ENCODE data around the gene DNAH1.

The DNAH1 gene

DNA sequence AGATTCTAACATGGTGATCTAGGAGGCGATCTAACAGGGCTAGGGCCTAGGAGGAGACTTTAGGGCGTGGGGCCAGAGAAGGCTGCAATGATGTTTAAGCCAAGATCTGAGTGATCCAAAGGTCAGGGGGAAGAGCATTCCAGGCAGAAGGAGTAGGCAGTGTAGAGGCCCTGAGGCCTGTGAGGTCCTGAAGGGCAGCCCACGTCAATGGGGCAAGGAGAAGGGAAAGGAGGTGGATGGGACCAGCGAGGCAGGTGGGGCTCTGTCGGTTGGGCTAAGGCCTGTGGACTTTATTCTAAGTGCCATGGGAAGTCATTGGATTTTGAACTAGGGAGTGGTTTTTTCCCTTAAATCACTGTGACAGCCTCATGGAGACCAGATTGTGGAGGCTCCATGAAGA, 10.2 kb upstream of the DNAH1 start:
- DNase-seq, result no peak
- in situ Hi-C loops (cut with MboI; ENCODE audit: low pct_unique_long_range_greater_than_20kb, low sequenced_read_pairs), result no loop called here

GRCh38 chr3:52306978-52307377, 9.1 kb upstream of the DNAH1 start:
- no peak for DNase-seq
- in situ Hi-C loops (cut with MboI; ENCODE audit: low pct_unique_long_range_greater_than_20kb, low sequenced_read_pairs), result no loop called here

GRCh38 chr3:52308308-52308707, 7.8 kb upstream of the DNAH1 start:
- in situ Hi-C loops (cut with MboI; ENCODE audit: low pct_unique_long_range_greater_than_20kb, low sequenced_read_pairs), result no loop called here
- no peak for DNase-seq

- no peak for DNase-seq
- in situ Hi-C loops (cut with MboI; ENCODE audit: low pct_unique_long_range_greater_than_20kb, low sequenced_read_pairs), result no loop called here
Observed at GRCh38 chr3:52310861-52311575, 5.1 kb upstream of the DNAH1 start.

DNA sequence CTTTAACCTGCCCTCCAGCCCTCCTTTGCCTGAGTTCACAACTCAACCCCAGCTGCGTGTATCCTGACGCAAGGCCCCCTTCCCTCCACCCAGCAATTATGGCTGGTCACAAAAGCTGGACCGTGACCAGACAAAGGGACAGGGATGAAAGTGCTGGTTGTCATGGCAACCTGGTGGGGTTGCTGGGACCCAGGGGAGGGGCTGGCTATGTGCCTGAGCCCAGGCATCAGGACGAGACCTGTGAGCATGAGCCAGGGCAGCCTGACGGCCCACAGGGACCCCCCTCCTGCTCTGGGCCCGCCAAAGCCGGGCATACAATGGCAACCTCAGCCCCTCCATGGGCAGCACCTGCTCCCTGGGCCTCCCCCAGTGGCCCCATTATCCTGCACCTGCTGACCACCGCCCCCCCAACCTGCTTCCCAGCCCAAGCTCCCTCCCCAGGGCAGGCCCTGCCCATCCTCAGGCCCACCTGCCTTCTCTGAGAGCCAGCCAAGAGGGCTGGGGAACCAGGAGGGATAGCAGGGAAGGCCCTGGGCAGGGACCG, 4.5 kb upstream of the DNAH1 start:
- in situ Hi-C loops (cut with MboI; ENCODE audit: low pct_unique_long_range_greater_than_20kb, low sequenced_read_pairs), result no loop called here
- no peak for DNase-seq

DNA sequence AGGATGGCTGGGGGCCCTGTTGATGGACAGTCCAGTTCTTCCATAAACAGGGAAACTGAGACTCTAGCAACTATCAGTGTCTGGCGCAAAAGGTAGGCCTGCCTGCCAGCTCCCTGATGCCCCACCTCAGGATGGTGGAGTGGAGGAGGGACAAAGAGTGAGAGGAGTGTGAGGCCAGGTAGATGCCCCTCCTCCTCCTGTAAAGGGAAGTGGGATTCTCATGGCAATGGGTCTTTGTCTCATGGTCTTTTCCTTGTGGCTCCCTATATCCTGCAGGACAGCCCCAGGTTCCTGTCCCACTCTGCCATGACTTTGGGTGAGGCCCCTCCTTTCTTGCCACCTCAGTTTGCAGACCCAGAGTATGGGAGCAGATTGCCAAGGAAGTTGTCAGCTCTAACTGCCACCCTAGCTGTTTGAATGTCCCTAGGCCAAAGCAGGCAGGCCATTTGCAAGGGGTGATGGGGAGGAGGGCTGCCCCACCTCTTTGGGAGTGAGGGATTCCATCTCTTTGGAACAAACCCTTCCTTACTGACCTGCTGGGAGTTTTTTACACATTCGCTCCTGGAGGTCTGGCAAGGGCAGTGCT, 2.8 kb upstream of the DNAH1 start:
- DNase-seq, result no peak
- in situ Hi-C loops (cut with MboI; ENCODE audit: low pct_unique_long_range_greater_than_20kb, low sequenced_read_pairs), result no loop called here

- in situ Hi-C loops (cut with MboI; ENCODE audit: low pct_unique_long_range_greater_than_20kb, low sequenced_read_pairs), result no loop called here
- DNase-seq, result no peak
Observed at GRCh38 chr3:52313774-52314188, 2.3 kb upstream of the DNAH1 start.

- DNase-seq, result no peak
- in situ Hi-C loops (cut with MboI; ENCODE audit: low pct_unique_long_range_greater_than_20kb, low sequenced_read_pairs), result no loop called here
Observed at GRCh38 chr3:52314489-52314888, 1.6 kb upstream of the DNAH1 start.

DNA sequence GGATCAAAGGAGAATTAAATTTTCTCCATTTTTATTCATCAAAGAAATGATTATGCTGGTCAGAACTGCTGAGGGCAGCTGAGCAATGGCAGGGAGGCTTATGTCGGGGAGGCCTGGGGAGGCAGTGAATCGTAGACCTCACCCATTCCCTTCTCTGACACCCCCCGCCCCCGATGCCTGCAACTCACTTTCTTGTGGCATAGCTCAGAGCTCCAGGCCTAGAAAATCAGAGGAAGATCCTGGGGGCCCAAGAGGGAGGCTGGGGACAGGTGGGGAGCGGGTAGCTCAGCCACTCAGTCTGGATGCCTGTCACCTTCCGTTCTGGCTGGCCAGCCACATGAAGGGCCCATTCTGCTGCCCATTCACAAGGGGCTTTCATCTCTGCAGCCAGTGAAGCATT, 1.1 kb upstream of the DNAH1 start:
- DNase-seq, result no peak
- in situ Hi-C loops (cut with MboI; ENCODE audit: low pct_unique_long_range_greater_than_20kb, low sequenced_read_pairs), result no loop called here

- no peak for DNase-seq
Observed at GRCh38 chr3:52317208-52318000, 1.3 kb downstream of the DNAH1 start.

GRCh38 chr3:52318186-52318816, 2.2 kb downstream of the DNAH1 start:
- in situ Hi-C loops (cut with MboI; ENCODE audit: low pct_unique_long_range_greater_than_20kb, low sequenced_read_pairs), result no loop called here
- DNase-seq, result no peak

More at GRCh38 chr3:52317208-52318000, 1.3 kb downstream of the DNAH1 start:
- in situ Hi-C loops (cut with MboI; ENCODE audit: low pct_unique_long_range_greater_than_20kb, low sequenced_read_pairs), result no loop called here

DNA sequence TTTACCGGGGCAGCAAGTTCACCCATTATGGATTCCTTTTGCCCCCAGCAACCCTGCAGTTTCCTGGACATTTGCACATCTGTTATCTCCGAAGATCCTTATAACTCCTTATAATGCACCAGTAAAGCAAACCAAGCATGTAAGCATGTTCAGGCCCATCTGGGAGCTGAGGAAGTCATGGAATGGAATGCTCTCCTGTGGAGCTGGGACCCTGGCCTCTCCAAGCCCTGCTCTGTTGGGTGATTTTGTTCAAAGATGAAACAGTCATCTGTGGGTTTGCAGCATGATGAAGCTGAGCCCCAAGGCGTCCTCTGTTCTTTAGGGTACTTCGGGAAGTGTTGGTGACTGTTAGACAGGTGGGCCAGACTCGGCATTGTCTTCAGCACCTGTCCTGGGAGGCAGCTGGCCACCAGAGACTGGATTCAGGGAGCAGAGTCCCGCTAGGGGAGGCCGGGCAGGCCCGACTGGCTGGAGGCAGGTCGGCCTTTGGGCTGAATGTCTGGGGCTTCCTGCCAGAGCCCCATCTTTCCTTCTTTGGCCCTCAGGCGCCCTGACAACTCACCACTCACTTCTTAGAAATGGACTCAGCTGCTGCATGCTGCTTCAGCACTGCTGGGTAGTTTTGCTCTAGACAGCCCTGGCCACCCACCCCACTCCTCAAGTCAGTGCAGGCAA, 3.9 kb downstream of the DNAH1 start:
- in situ Hi-C loops (cut with MboI; ENCODE audit: low pct_unique_long_range_greater_than_20kb, low sequenced_read_pairs), result no loop called here
- DNase-seq, result no peak

DNA sequence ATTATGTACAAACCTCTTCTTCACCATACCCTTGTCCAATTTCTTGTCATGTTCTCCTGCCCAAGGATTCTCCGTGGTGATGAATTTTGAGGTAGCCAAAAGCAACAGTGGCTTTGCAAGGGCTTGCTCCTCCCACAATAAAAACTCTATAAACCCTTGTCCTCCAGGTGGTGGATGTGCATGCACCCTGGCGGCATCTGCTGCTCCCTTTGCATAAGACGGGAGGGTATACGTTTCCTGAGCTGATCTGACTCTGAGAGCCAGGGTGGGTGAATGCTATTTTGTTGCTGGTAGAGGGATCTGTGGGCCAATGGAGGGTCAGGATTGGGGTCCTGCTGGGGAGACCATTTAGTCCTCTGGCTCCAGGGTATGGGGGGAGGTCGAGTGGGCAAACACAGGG, 5.4 kb downstream of the DNAH1 start:
- in situ Hi-C loops (cut with MboI; ENCODE audit: low pct_unique_long_range_greater_than_20kb, low sequenced_read_pairs), result no loop called here
- no peak for DNase-seq

DNA sequence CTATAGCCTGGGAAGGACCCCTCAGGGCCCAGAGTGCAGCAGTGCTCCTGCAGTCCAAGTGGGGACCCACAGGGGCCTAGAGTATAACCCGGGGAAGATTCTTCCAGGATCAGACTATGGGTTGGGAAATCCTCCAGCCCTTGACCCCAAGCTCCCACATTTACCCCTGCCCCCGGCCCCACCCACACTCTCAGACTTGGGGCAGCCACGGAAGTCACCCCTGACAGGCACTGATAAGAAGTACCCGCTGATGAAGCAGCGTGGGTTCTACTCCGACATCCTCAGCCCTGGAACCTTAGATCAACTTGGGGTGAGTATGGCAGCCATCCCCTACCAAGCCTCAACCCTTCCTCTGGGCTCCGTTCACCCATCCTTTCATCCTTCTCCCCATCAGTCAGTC, 6.3 kb downstream of the DNAH1 start:
- no peak for DNase-seq
- in situ Hi-C loops (cut with MboI; ENCODE audit: low pct_unique_long_range_greater_than_20kb, low sequenced_read_pairs), result no loop called here

DNA sequence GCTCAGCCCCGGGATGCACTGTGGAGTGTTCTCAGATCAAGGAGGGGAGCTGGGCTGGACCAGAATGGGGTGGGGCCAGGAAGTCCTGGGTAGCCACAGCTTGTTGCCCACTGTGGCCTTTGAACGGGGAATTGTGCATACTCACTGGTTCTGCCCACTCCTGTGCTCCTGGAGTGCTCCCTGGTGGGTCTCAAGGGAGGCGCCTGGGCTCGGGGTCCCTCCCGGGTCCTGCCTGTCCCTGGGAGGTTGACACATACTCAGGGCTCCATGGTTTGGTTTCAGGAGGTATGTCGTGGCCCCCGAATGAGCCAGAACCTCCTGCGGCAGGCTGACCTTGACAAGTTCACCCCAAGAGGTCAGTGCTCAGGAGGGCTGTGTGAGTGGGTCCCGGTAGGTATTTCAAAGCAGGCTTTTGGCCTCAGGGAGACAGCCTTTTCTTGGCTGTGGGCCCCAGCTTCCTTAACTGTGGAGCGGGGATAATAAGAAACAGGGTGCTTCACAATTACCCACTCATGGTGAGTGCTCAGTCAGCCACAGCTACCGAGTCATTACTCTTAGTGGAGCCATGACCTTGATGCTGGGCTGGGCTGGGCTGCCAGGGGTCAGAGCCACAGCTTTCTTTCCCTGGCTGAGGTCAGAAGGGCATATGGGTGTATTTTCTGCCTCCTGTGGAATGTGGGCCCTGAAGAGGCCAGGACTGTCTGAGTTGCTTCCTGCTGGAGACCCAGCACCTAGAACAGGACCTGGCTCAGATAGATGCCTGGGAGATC, 7.6 kb downstream of the DNAH1 start:
- DNase-seq, result no peak
- in situ Hi-C loops (cut with MboI; ENCODE audit: low pct_unique_long_range_greater_than_20kb, low sequenced_read_pairs), result no loop called here

DNA sequence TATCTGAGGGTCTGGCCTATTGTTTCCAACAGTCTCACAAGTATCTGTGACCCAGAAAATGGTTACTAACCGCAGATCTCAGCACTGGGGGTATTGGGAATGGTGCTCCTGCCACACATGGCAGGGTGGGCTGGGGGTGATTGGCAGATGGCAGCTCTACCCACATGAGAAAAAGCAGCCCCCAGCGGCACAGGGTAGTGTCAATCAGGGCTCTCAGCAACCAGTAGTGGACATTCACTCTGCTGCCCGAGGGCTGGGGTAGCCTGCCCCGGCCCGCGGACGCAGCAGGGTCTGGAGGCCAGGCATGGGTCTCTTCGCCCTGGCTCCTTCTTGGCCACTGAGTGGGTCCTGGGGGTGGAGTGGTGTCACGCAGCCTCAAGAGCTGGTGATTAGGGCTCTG, 8.6 kb downstream of the DNAH1 start:
- DNase-seq, result no peak
- in situ Hi-C loops (cut with MboI; ENCODE audit: low pct_unique_long_range_greater_than_20kb, low sequenced_read_pairs), result no loop called here

DNA sequence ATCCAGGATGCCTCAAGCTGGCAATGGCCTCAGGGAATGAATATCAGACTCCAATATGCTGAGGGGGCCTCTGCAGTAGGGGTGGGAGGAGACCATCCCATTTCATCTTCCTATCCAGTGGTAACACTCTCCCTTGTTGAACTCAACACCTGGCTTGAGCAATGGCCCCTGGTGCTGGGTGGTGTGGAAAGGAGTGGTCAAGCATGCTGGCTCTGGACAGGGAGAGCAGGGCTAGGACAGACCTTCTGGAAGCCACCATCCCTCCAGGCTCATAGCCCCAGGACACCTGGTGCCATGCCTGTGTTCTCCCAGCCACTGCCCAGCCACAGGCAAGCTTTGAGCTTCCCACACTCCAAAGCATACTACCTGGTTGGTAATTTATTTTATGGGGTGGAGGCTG, 9.6 kb downstream of the DNAH1 start:
- in situ Hi-C loops (cut with MboI; ENCODE audit: low pct_unique_long_range_greater_than_20kb, low sequenced_read_pairs), result no loop called here

GRCh38 chr3:52326976-52327375, 10.9 kb downstream of the DNAH1 start:
- in situ Hi-C loops (cut with MboI; ENCODE audit: low pct_unique_long_range_greater_than_20kb, low sequenced_read_pairs), result no loop called here
- no peak for DNase-seq

More for the DNA sequence above, 9.6 kb downstream of the DNAH1 start:
- no peak for DNase-seq
